A549 (cell line): Measurements from ENCODE around the gene FAH.

Experiments
- EP300 ChIP-seq, 2 experiments: fragments of >200 bp; sonication (Bioruptor Twin); formaldehyde crosslinking; IDR thresholded peaks; 2 replicates in 1 of 2; 3 replicates in 1 of 2; pipeline ENCODE4 v1.6.1; 2016 to 2017
- ESRRA ChIP-seq: fragments of 150-350 bp; IDR thresholded peaks from 2 replicates; pipeline ENCODE4 v1.6.1; 2014; ENCODE audit warnings: mild to moderate bottlenecking, low read length, borderline replicate concordance
- JUNB ChIP-seq: fragments of >200 bp; sonication (Bioruptor Twin); formaldehyde crosslinking; IDR thresholded peaks from 2 replicates; pipeline ENCODE4 v1.6.1; 2016
- KDM1A ChIP-seq: fragments of 200-600 bp; sonication (generic); IDR thresholded peaks from 2 replicates; pipeline ENCODE4 v1.6.1; 2016; ENCODE audit warnings: low read depth, mild to moderate bottlenecking
- POLR2A ChIP-seq: IDR thresholded peaks from 2 replicates; pipeline ENCODE4 v1.6.1; 2012; ENCODE audit warnings: mild to moderate bottlenecking, low read length
- RCOR1 ChIP-seq: fragments of 150-350 bp; IDR thresholded peaks from 2 replicates; pipeline ENCODE4 v1.6.1; 2014; ENCODE audit warnings: antibody characterized with exemption, low read length, low read depth
- TF ChIP-seq, protein P1 (sequence below): fragments of 200-600 bp; sonication (generic); IDR thresholded peaks from 2 replicates; pipeline ENCODE4 v1.6.1; 2016; ENCODE audit warnings: antibody characterized with exemption, mild to moderate bottlenecking, moderate library complexity
- TF ChIP-seq, protein P2 (sequence below): fragments of >200 bp; sonication (Bioruptor Twin); formaldehyde crosslinking; IDR thresholded peaks from 3 replicates; pipeline ENCODE4 v1.5.1; 2016
- TF ChIP-seq, protein P3 (sequence below): fragments of 150-350 bp; IDR thresholded peaks from 2 replicates; pipeline ENCODE4 v1.6.1; 2014; ENCODE audit warnings: low read depth, mild to moderate bottlenecking, low read length
- TF ChIP-seq, protein P4 (sequence below): fragments of >200 bp; sonication (Bioruptor Twin); formaldehyde crosslinking; IDR thresholded peaks from 2 replicates; pipeline ENCODE4 v1.6.1; 2016
- TF ChIP-seq, protein P5 (sequence below): fragments of 450-650 bp; IDR thresholded peaks from 2 replicates; pipeline ENCODE4 v1.6.1; 2014; ENCODE audit warnings: antibody characterized with exemption
- TF ChIP-seq, protein P6 (sequence below): fragments of >200 bp; sonication (Bioruptor Twin); formaldehyde crosslinking; IDR thresholded peaks from 3 replicates; pipeline ENCODE4 v1.6.1; 2016

DNA sequence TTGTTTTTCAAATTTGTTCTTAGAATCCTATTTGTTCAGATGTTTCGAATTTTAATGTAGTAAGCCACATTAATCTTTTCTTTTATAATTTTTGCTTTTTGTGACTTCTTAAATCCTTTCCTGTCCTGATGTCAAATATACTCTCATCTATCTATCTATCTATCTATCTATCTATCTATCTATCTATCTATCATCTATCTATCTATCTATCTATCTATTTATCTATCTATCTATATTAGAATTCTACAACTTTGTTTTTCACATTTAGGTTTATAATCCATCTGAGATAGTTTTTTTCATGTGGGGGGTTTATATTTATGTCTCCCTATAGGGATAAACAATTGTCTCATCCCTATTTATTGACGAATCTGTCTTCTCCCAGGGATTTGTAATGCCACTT is 67.2 kb downstream of the FAH start:
- TF ChIP-seq, protein P1, sequence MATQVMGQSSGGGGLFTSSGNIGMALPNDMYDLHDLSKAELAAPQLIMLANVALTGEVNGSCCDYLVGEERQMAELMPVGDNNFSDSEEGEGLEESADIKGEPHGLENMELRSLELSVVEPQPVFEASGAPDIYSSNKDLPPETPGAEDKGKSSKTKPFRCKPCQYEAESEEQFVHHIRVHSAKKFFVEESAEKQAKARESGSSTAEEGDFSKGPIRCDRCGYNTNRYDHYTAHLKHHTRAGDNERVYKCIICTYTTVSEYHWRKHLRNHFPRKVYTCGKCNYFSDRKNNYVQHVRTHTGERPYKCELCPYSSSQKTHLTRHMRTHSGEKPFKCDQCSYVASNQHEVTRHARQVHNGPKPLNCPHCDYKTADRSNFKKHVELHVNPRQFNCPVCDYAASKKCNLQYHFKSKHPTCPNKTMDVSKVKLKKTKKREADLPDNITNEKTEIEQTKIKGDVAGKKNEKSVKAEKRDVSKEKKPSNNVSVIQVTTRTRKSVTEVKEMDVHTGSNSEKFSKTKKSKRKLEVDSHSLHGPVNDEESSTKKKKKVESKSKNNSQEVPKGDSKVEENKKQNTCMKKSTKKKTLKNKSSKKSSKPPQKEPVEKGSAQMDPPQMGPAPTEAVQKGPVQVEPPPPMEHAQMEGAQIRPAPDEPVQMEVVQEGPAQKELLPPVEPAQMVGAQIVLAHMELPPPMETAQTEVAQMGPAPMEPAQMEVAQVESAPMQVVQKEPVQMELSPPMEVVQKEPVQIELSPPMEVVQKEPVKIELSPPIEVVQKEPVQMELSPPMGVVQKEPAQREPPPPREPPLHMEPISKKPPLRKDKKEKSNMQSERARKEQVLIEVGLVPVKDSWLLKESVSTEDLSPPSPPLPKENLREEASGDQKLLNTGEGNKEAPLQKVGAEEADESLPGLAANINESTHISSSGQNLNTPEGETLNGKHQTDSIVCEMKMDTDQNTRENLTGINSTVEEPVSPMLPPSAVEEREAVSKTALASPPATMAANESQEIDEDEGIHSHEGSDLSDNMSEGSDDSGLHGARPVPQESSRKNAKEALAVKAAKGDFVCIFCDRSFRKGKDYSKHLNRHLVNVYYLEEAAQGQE: no peak
- TF ChIP-seq, protein P2, sequence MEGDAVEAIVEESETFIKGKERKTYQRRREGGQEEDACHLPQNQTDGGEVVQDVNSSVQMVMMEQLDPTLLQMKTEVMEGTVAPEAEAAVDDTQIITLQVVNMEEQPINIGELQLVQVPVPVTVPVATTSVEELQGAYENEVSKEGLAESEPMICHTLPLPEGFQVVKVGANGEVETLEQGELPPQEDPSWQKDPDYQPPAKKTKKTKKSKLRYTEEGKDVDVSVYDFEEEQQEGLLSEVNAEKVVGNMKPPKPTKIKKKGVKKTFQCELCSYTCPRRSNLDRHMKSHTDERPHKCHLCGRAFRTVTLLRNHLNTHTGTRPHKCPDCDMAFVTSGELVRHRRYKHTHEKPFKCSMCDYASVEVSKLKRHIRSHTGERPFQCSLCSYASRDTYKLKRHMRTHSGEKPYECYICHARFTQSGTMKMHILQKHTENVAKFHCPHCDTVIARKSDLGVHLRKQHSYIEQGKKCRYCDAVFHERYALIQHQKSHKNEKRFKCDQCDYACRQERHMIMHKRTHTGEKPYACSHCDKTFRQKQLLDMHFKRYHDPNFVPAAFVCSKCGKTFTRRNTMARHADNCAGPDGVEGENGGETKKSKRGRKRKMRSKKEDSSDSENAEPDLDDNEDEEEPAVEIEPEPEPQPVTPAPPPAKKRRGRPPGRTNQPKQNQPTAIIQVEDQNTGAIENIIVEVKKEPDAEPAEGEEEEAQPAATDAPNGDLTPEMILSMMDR: no peak
- TF ChIP-seq POLR2A: no peak
- TF ChIP-seq, protein P3, sequence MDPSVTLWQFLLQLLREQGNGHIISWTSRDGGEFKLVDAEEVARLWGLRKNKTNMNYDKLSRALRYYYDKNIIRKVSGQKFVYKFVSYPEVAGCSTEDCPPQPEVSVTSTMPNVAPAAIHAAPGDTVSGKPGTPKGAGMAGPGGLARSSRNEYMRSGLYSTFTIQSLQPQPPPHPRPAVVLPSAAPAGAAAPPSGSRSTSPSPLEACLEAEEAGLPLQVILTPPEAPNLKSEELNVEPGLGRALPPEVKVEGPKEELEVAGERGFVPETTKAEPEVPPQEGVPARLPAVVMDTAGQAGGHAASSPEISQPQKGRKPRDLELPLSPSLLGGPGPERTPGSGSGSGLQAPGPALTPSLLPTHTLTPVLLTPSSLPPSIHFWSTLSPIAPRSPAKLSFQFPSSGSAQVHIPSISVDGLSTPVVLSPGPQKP: no peak
- TF ChIP-seq, protein P4, sequence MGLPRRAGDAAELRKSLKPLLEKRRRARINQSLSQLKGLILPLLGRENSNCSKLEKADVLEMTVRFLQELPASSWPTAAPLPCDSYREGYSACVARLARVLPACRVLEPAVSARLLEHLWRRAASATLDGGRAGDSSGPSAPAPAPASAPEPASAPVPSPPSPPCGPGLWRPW: no peak
- TF ChIP-seq KDM1A: no peak
- TF ChIP-seq ESRRA: no peak
- TF ChIP-seq RCOR1: no peak
- no peak for TF ChIP-seq JUNB
- TF ChIP-seq EP300 (IDR thresholded peaks at IDR 0.05): no peak
- TF ChIP-seq, protein P5, sequence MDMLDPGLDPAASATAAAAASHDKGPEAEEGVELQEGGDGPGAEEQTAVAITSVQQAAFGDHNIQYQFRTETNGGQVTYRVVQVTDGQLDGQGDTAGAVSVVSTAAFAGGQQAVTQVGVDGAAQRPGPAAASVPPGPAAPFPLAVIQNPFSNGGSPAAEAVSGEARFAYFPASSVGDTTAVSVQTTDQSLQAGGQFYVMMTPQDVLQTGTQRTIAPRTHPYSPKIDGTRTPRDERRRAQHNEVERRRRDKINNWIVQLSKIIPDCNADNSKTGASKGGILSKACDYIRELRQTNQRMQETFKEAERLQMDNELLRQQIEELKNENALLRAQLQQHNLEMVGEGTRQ: no peak
- TF ChIP-seq, protein P6, sequence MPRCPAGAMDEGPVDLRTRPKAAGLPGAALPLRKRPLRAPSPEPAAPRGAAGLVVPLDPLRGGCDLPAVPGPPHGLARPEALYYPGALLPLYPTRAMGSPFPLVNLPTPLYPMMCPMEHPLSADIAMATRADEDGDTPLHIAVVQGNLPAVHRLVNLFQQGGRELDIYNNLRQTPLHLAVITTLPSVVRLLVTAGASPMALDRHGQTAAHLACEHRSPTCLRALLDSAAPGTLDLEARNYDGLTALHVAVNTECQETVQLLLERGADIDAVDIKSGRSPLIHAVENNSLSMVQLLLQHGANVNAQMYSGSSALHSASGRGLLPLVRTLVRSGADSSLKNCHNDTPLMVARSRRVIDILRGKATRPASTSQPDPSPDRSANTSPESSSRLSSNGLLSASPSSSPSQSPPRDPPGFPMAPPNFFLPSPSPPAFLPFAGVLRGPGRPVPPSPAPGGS: no peak
